Cardiac muscle cell (in vitro differentiated cells and primary cell): Measurements from ENCODE around the gene PEX14. TPM values are rescaled to one million over a fixed set of nuclear protein-coding genes. Genes with fewer than 3 reads are reported as not detected.
A peak's percentile ranks its signal among the peaks of the same experiment; 100 is the strongest.

Source experiments
- DNase-seq, 2 donors: peaks; one replicate each; pipeline versions ENCODE4 v3.0.0 to v3.0.0-alpha.2; 2010 to 2017; ENCODE audit warnings: low read depth in 1 of 2, low spot score in 1 of 2
- H3K27ac ChIP-seq: fragments of 200-600 bp; sonication (generic); 2 replicates; pipeline ENCODE4 v1.5.1; 2016
- H3K27me3 ChIP-seq: fragments of 200-600 bp; sonication (generic); 2 replicates; pipeline ENCODE4 v1.6.0; 2016; ENCODE audit warnings: control low read depth
- H3K36me3 ChIP-seq: fragments of 200-600 bp; sonication (generic); 2 replicates; pipeline ENCODE4 v1.5.1; 2016; ENCODE audit warnings: control low read depth
- H3K4me1 ChIP-seq: fragments of 200-600 bp; sonication (generic); 2 replicates; pipeline ENCODE4 v1.8.1; 2017; ENCODE audit warnings: low read depth, mild to moderate bottlenecking, mixed run types
- H3K4me3 ChIP-seq: fragments of 200-600 bp; sonication (generic); 2 replicates; pipeline ENCODE4 v1.5.1; 2016; ENCODE audit warnings: mild to moderate bottlenecking
- H3K9me3 ChIP-seq: fragments of 200-600 bp; sonication (generic); 2 replicates; pipeline ENCODE4 v1.5.1; 2017; ENCODE audit warnings: low read depth, mild to moderate bottlenecking, control low read depth
- CTCF ChIP-seq: IDR thresholded peaks from 2 replicates; pipeline ENCODE4 v1.5.1; 2012; ENCODE audit warnings: low read depth, mild to moderate bottlenecking, low read length
- polyA plus RNA-seq: library from polyadenylated mRNA; unstranded; fragments of >200 nt; fragmentation: Nextera tagmentation; extraction: Ambion mirVana; gene quantifications from 2 replicates; pipeline ENCODE4 v1.2.1, GENCODE V29; 2016
- total RNA-seq: library from RNA; depleted of rRNA; stranded (reverse); fragments of >200 nt; gene quantifications from 2 replicates; pipeline ENCODE4 v1.2.3, GENCODE V29; 2016

PEX14 gene
- total and polyA plus RNA-seq, 2 experiments from 2014 or later = 25.0 to 32.1 TPM

DNA sequence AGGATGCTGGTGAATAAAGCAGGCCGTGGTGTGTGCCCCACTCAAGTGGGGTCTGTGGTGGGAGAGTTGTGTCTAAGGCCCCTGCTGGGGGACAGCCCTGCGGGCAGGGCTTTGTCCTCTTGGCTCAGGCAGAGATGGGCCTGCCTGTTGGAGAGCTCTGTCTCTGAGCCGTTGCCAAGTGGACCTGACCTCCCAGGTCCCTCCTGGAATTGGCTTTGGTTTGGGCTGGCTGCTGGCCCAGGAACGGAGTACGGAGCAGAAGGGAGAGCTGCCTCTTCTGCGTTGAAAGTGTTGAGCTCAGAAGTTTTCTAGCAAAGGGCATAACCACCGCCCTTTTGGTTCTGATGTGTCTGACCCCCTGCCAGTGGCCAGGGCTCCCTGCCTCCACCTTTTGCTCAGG is 153.9 kb downstream of the PEX14 start:
- Histone ChIP-seq H3K36me3 (peaks cover 3% of the 10 kb centered on the region), H3K4me1 (peaks cover 21% of the 10 kb centered on the region), H3K9me3 (no peaks in the 10 kb centered on the region), H3K27me3 (no peaks in the 10 kb centered on the region), H3K4me3 (no peak overlapping the region), H3K27ac (no peak overlapping the region)
- no peak for TF ChIP-seq CTCF
- peak in 1 of 2 donors; percentile 58 for DNase-seq

- no peak for TF ChIP-seq CTCF
- Histone ChIP-seq H3K4me3 (no peak overlapping the region), H3K27ac (peak overlapping the region; percentile 74), H3K9me3 (no peaks in the 10 kb centered on the region), H3K36me3 (no peaks in the 10 kb centered on the region), H3K4me1 (peaks cover 21% of the 10 kb centered on the region), H3K27me3 (no peaks in the 10 kb centered on the region)
- DNase-seq = no peak
These were observed 154.5 kb downstream of the PEX14 start for GRCh38 chr1:10629091-10629815.

GRCh38 chr1:10629816-10630571 is 155.2 kb downstream of the PEX14 start:
- H3K27ac ChIP-seq = peak overlapping the region; percentile 74
- TF ChIP-seq CTCF = no peak
- H3K36me3 ChIP-seq = no peaks in the 10 kb centered on the region
- no peak for DNase-seq
- H3K9me3 ChIP-seq = no peaks in the 10 kb centered on the region
- H3K4me1 ChIP-seq = peaks cover 21% of the 10 kb centered on the region
- no peaks in the 10 kb centered on the region for H3K27me3 ChIP-seq
- H3K4me3 ChIP-seq = no peak overlapping the region

DNA sequence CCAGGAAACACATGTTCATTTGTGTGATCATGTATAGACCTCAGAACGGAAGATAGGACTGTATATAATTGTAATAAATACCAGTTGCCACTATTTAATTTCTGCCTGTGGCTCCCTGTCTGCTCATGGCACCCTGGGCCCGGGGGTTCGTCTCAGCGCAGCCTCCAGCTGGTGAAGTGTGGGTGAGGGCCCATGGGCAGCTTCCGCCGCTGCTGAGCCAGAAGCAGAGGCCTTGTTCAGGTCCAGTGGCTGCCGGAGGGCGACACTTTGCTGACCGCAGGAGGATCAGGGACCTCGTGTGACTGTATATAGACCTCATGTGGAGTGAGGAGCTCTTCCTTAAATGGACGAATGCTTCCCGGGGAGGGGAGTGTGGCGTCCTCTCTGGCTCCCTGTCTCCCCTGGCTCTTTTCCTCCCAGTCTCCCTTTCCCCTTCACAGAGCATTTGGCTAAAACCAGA is 155.9 kb downstream of the PEX14 start:
- DNase-seq = no peak
- Histone ChIP-seq H3K27me3 (no peaks in the 10 kb centered on the region), H3K4me1 (peaks cover 21% of the 10 kb centered on the region), H3K9me3 (no peaks in the 10 kb centered on the region), H3K36me3 (no peaks in the 10 kb centered on the region), H3K4me3 (no peak overlapping the region), H3K27ac (peak overlapping the region; percentile 74)
- no peak for TF ChIP-seq CTCF

DNA sequence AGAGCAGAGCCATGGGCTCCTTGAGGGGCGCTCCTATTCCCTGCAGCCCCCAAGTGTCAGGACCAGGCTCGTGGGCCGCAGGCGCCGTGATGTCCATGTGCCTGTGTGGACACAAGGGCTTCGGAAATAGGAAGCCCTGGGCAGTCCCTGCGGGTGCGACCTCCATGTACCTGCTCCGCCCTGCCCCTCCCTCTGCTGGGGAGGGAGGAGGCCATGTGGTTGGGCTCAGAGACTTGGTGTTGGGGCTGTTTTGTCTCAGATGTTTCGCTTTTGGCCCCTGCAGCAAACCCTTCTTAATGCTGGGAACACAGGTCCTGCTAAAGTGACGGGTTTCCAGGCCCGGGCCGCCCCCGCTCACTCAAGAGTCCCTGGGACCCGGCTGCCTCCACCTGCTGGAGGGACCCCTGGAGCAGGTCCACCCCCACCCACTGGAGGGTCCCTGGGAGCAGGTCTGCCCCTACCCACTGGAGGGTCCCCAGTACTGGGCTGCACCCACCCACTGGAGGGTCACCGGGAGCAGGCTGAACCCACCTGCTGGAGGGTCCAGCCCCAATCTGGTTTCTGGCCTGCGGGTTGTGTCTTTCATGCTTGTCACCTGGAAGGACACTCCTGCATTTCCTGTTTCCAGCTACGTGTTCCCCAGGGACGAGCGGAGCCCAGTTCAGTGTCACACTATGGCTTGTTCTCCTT is 156.5 kb downstream of the PEX14 start:
- DNase-seq = no peak
- Histone ChIP-seq H3K9me3 (no peaks in the 10 kb centered on the region), H3K27me3 (no peaks in the 10 kb centered on the region), H3K27ac (peak overlapping the region; percentile 74), H3K36me3 (no peaks in the 10 kb centered on the region), H3K4me3 (no peak overlapping the region), H3K4me1 (peaks cover 21% of the 10 kb centered on the region)
- TF ChIP-seq CTCF = no peak
